Fibroblast of mammary gland (primary cell): ENCODE results near the gene LRPAP1.
"Not testable (repeated sequence)": the region's sequence is repeated elsewhere in the genome, so short reads cannot be mapped to it uniquely, and the experiment has no call there.

Source experiments
- DNase-seq: peaks from one replicate; pipeline ENCODE4 v3.0.0-alpha.2; 2010; ENCODE audit warnings: low read depth
- H3K4me3 ChIP-seq: 2 replicates; pipeline ENCODE4 v1.5.1; 2011; ENCODE audit warnings: low read depth, mild to moderate bottlenecking, low read length, moderate library complexity; ENCODE audit not compliant: control insufficient read depth
- TF ChIP-seq, protein P1 (sequence below): conservative IDR thresholded peaks from 2 replicates; pipeline ENCODE4 v1.5.1; 2011; ENCODE audit warnings: low read depth, low read length, inconsistent platforms; ENCODE audit not compliant: control insufficient read depth, insufficient read depth

Gene LRPAP1

DNA sequence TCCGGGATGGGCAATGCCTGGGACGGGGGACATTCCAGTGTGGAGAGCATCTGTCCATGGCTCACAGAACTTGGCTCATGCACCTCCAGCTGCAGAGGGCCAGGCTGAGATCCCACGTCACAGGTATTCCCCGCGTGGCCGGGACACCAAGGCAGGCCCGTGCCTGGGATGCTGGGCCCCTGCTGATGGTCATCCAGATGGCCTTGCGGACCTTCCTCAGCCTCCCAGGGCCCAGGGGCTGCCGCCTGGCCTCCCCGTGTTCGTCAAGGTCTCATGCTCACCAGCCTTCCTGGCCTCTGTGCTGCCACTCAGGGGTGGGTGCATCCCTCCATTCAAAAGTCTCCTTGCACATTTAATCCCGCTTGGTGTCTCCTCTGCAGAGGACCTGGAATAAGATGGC lies 40.9 kb upstream of the LRPAP1 start:
- TF ChIP-seq, protein P1, sequence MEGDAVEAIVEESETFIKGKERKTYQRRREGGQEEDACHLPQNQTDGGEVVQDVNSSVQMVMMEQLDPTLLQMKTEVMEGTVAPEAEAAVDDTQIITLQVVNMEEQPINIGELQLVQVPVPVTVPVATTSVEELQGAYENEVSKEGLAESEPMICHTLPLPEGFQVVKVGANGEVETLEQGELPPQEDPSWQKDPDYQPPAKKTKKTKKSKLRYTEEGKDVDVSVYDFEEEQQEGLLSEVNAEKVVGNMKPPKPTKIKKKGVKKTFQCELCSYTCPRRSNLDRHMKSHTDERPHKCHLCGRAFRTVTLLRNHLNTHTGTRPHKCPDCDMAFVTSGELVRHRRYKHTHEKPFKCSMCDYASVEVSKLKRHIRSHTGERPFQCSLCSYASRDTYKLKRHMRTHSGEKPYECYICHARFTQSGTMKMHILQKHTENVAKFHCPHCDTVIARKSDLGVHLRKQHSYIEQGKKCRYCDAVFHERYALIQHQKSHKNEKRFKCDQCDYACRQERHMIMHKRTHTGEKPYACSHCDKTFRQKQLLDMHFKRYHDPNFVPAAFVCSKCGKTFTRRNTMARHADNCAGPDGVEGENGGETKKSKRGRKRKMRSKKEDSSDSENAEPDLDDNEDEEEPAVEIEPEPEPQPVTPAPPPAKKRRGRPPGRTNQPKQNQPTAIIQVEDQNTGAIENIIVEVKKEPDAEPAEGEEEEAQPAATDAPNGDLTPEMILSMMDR, result no peak
- no peak overlapping the region for H3K4me3 ChIP-seq
- DNase-seq, result no peak

DNA sequence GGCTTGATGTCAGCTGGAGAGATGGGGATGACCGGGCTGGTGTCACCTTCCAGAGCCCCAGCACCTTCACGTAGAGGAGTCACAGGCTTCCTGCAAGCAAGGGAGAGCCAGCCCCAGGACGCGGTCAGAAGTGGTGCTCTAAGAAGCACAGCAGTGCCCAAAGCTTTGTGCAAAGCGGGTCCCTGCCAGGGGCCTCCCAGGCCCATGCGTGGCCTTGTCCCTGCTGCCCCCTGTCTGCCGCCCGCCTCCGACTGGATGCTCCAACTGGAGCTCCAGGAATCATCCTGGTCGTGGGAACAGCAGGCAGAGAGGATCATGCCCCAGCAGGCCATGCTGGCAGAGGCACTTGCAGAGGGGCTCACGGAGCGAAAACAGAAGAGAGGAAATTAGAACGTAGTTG lies 40.1 kb upstream of the LRPAP1 start:
- TF ChIP-seq, protein P1, result no peak

DNA sequence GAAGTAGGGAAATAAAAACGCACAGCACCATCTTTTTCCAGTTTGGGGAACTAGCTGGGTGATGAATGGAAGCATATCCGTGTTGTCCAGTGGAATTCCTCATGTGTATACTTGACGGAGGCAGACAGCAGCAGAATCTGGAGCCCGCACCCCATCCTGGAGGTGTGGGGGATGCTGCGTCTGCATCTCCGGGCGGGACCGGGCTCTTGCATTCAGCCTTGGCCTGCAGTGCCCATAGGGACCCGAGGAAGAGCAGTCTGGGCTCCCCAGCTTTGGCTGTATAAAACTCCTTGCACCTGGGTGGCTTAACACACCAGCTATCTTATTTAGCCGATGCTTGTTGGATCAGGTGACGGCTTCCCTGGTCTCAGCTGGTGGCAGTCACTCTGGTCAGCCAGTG lies 39.7 kb upstream of the LRPAP1 start:
- no peak for DNase-seq
- no peak overlapping the region for H3K4me3 ChIP-seq
- TF ChIP-seq, protein P1, result no peak

More for the DNA sequence above, 40.1 kb upstream of the LRPAP1 start:
- no peak overlapping the region for H3K4me3 ChIP-seq
- no peak for DNase-seq

DNA sequence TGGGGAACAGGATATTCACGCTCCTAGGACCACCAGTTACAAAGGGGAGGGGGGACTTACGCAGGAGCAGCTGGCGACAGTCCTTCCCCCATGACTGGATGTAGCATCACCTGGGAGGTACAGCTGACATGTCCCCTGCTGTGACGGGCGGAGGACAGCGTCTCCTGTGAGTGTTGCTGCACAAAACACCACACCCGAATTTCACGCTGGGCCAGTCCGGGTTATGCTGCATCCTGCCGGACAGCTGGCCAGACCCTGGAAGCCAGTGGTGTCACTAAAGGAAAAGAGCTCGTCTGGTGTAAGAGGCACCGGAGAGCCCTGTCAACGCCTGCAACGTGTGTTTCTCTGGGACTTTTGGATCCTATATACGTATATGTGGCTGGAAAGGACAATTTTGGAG lies 38.7 kb upstream of the LRPAP1 start:
- H3K4me3 ChIP-seq, DNase-seq: not testable (repeated sequence)

DNA sequence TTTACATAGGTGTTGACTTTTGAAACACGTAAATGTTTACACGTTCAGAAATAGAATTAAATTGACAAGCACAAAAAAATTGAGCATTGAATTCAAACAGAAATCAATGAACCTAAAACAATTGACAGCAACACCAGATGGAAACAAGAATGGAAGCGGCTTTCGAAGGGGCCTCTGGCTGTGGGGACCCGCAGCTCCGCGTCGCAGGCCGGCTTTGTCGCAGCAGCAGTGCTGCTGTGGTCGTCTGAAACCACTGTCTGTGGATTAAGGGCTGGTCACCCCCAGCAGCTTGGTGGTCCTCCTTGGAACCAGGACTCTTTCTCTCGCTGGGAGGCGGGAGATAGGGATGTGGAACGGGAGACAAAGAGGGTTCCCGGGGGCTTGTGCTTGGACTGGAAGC lies 37.4 kb upstream of the LRPAP1 start:
- DNase-seq, H3K4me3 ChIP-seq: not testable (repeated sequence)

DNA sequence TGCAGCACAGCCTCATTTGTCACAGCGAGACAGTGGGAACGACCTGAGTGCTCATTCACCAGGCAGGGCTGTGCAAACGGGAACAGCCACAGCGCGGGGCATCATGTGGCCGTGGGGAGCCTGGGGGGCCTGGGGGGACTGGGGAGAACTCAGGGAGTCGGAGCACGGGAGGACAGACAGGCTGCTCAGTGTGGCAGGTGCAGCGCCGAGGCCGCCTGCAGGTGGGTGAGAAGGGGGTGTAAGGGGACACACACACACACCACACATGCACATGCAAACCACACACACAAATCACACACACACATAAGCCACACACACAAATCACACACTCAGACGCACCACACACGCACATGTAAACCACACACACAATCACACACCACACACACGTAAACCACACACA lies 34.5 kb upstream of the LRPAP1 start:
- not testable (repeated sequence) for DNase-seq, H3K4me3 ChIP-seq

DNA sequence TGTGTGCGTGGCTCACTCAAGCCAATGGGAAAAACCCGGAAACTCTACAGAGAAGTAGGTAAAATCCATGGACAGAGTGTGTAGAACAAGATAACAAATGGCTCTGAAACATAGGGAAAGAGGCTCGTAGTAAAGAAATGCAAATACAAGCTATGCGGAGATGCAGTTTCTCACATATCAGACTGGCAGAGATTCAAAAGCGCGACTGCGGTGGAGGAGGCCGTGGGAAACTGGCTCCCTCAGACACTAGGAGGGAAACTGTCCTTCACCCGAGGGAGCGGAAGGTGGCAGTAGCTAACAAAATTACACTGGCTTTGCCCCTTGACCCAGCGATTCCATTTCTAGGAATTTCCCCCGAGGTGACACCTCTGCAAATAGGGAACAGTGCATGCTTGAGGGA lies 34.1 kb upstream of the LRPAP1 start:
- peak; percentile 4 for DNase-seq
- H3K4me3 ChIP-seq, result not testable (repeated sequence)

DNA sequence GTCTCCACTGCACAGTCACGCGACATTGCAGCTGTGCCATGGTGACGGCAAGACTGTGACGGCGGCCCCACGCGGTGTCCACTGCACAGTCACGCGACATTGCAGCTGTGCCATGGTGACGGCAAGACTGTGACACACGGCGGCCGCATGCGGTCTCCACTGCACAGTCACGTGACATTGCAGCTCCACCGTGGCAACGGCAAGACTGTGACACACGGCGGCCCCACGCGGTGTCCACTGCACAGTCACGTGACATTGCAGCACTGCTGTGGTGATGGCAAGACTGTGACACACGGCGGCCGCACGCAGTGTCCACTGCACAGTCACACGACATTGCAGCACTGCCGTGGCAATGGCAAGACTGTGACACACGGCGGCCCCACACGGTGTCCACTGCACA lies 32.7 kb upstream of the LRPAP1 start:
- H3K4me3 ChIP-seq, DNase-seq: not testable (repeated sequence)

DNA sequence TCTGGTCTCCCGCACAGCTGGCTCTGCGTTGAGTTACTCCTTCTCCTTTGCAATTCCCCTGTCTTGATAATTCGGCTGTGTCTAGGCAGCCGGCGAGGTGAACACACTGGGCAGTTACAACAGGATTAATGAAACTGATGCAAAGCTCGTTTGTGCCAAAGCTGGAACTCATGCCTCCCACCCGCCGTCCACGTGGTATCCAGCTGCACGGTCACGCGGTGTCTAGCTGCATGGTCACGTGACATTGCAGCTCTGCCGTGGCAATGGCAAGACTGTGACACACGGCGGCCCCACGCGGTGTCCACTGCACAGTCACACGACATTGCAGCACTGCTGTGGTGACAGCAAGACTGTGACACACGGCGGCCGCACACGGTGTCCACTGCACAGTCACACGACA lies 31.2 kb upstream of the LRPAP1 start:
- TF ChIP-seq, protein P1, result no peak
- no peak for DNase-seq
- no peak overlapping the region for H3K4me3 ChIP-seq

DNA sequence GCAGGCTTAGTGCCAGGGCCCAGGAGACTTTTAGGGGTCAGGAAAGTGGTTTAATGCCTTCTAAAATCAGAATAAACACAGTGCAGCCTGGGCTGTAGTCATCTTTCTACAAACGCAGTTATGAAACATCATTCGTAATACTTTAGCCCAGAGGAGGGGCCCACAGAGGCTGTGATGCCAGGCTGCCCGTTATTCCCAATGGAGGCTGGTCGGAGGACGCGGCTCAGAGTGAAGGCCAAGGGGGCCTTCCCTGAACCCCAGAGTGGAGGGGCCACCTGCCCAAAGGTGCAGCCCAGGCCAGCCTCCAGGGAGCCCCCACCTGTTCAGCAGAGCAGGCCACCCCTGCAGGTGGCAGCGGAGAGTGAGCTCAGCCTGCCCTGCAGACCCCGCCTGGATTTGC lies 29.9 kb upstream of the LRPAP1 start:
- not testable (repeated sequence) for H3K4me3 ChIP-seq, DNase-seq

DNA sequence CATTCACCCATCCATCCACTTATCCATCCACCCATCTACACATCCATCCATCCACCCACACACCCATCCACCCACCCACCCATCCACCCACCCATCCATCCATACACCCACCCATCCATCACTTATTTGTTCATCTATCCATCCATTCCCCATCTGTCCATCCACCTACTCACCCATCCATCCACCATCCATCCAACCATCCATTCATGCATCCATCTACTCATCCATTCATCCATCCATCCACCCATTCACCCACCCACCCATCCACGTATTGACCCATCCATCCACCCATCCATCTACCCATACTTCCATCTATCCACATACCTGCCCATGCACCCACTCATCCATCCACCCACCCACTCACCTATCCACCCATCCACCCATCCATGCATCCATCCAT lies 28.2 kb upstream of the LRPAP1 start:
- H3K4me3 ChIP-seq, DNase-seq: not testable (repeated sequence)

DNA sequence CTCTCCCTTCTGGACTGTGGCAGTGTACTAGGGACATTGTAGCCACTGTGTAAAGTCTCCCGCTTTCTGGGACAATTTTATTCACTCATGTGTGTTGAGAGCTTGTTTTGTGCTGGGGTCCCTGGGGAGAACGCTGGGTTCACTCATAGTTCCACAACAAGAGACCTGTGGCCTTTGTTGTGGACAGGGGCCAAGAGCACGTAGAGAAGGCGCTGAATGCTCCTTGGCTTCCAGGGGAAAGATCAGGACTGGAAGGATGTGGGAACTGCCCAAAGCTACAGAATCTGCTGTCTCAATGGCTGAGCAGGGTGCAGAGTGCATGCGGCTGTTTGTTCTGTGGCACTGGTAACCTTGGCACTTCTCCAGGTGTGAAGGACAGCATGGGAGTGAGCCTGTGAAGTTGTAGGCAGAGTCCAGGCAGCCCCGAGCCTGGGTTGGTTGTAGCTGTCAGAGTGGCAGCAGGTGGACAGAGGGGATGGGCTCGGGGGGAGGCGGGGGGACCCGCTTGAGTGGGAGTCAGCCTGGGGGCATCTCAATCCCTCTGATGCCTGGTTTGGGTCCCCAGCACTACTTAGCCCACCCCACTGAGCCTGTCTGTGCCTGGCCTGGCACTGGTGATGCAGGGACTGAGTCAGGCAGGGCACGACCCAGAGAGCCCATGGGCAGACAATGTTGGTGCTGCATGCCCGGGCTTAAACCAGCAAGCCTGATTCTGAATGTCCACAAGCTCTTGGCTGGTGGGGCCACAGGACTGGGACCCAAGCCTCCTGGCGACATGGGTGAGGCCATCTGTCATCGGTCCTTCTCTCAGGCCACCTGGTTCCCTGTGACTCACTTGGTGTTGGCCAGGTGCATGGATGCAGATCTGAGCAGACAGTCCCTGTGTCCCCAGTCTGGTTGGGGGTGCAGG lies 27.4 kb upstream of the LRPAP1 start:
- H3K4me3 ChIP-seq, result not testable (repeated sequence)

DNA sequence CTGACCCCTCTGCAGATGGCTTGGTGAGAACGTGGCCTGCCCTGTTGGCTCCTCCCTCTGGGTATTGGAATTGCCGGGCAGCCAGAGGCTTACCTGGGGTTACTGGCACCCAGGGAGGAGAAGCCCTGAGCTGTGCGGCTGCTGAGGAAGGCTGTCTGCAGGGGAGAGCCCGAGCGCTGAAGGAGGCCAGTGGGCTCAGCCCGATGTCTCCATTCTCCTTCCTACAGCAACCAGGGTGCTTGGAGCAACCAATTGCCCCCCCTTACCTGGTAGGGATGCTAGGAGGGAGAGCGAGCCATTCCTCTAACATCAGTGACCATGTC lies 26.3 kb upstream of the LRPAP1 start:
- not testable (repeated sequence) for DNase-seq, H3K4me3 ChIP-seq

More for the DNA sequence above, 27.4 kb upstream of the LRPAP1 start:
- DNase-seq, result not testable (repeated sequence)
